ENCODE results near the gene PKN3. TPM values are rescaled to one million over a fixed set of nuclear protein-coding genes. Genes with fewer than 3 reads are reported as not detected.

The PKN3 gene
- total RNA-seq, 2 experiments from 2014 or later = 9.3 to 10.7 TPM

GRCh38 chr9:128765499-128765898 lies 63.2 kb downstream of the PKN3 start:
- Mint-ChIP-seq H3K27ac (no peak overlapping the region), H3K36me3 (ENCODE audit: low read depth) (no peaks in the 10 kb centered on the region), H3K4me3 (no peak overlapping the region), H3K4me1 (ENCODE audit: low read depth) (peaks cover 18% of the 10 kb centered on the region), H3K9me3 (no peaks in the 10 kb centered on the region), H3K27me3 (no peaks in the 10 kb centered on the region)
- no peak for DNase-seq
- ATAC-seq = no peak
- ChIA-PET POLR2A (no interaction called here), CTCF (interaction anchor here (1.0 to 1.5 kb wide), 2 partner anchors 40 to 163 kb away, joined by 3 read pairs; no protein-coding TSS in a partner anchor)
- no peak for TF ChIP-seq CTCF (IDR thresholded peaks at IDR 0.05)
- intact Hi-C loops (cut with micrococcal nuclease) = no loop called here

GRCh38 chr9:128768606-128769005 lies 66.3 kb downstream of the PKN3 start:
- CTCF ChIA-PET = interaction anchor here (1.6 kb wide), 1 partner anchor 67 kb away, joined by 6 read pairs; the partner anchor contains the start of gene PKN3
- no peak for ATAC-seq
- Mint-ChIP-seq H3K4me3 (no peak overlapping the region), H3K9me3 (no peaks in the 10 kb centered on the region), H3K4me1 (ENCODE audit: low read depth) (peaks cover 22% of the 10 kb centered on the region), H3K27me3 (no peaks in the 10 kb centered on the region), H3K27ac (no peak overlapping the region), H3K36me3 (ENCODE audit: low read depth) (no peaks in the 10 kb centered on the region)
- no peak for TF ChIP-seq CTCF (IDR thresholded peaks at IDR 0.05)
- no peak for DNase-seq
- POLR2A ChIA-PET = interaction anchor here (1.4 kb wide), 1 partner anchor 24 kb away, joined by 5 read pairs; no protein-coding TSS in a partner anchor
- intact Hi-C loops (cut with micrococcal nuclease) = no loop called here

Other genes with a start within 250 kb of the PKN3 start
- gene ODF2, start 246.5 kb upstream of the PKN3 start, total RNA-seq = 10 to 100 TPM; 79.3 to 83.6 TPM
- 10 to 100 TPM; 46.8 to 48.2 TPM for gene GLE1, start 197.8 kb upstream of the PKN3 start, total RNA-seq
- gene SPTAN1, start 149.9 kb upstream of the PKN3 start, total RNA-seq = 100 to 1,000 TPM; 178 to 183 TPM
- 10 to 100 TPM; 24.3 to 25.6 TPM for gene DYNC2I2, start 45.7 kb upstream of the PKN3 start, total RNA-seq
- gene SET, start 13.3 kb upstream of the PKN3 start, total RNA-seq = 100 to 1,000 TPM; 749 to 755 TPM
- gene ZDHHC12, start 21.6 kb downstream of the PKN3 start, total RNA-seq = 10 to 100 TPM; 44.9 to 48.7 TPM
- 10 to 100 TPM; 14.9 to 17.8 TPM for gene ZER1, start 69.4 kb downstream of the PKN3 start, total RNA-seq
- 10 to 100 TPM; 11.7 to 12.5 TPM for gene TBC1D13, start 84.8 kb downstream of the PKN3 start, total RNA-seq
- 10 to 100 TPM; 21.8 to 23.9 TPM for gene ENDOG, start 116.0 kb downstream of the PKN3 start, total RNA-seq
- gene SPOUT1, start 127.3 kb downstream of the PKN3 start, total RNA-seq = 10 to 100 TPM; 85.9 to 91.2 TPM
- 10 to 100 TPM; 17.0 to 18.6 TPM for gene KYAT1, start 179.4 kb downstream of the PKN3 start, total RNA-seq
- 10 to 100 TPM; 15.1 to 16.2 TPM for gene LRRC8A, start 179.6 kb downstream of the PKN3 start, total RNA-seq
- gene PHYHD1, start 218.5 kb downstream of the PKN3 start, total RNA-seq = 1 to 10 TPM in 1 of 2 experiments, under 1 TPM in 1; 0.61 to 1.5 TPM
- gene DOLK, start 245.1 kb downstream of the PKN3 start, total RNA-seq = 1 to 10 TPM; 5.7 TPM
- gene NUP188, start 245.2 kb downstream of the PKN3 start, total RNA-seq = 100 to 1,000 TPM in 1 of 2 experiments, 10 to 100 TPM in 1; 96.2 to 110 TPM